GM21529 (cell line): ENCODE measurements around the gene UCHL5.

Source experiments
- ATAC-seq: cut with Tn5 transposase; IDR thresholded peaks from one replicate; pipeline ENCODE4 v1.9.1; 2021; ENCODE audit not compliant: unreplicated experiment

UCHL5 gene, protein sequence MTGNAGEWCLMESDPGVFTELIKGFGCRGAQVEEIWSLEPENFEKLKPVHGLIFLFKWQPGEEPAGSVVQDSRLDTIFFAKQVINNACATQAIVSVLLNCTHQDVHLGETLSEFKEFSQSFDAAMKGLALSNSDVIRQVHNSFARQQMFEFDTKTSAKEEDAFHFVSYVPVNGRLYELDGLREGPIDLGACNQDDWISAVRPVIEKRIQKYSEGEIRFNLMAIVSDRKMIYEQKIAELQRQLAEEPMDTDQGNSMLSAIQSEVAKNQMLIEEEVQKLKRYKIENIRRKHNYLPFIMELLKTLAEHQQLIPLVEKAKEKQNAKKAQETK

DNA sequence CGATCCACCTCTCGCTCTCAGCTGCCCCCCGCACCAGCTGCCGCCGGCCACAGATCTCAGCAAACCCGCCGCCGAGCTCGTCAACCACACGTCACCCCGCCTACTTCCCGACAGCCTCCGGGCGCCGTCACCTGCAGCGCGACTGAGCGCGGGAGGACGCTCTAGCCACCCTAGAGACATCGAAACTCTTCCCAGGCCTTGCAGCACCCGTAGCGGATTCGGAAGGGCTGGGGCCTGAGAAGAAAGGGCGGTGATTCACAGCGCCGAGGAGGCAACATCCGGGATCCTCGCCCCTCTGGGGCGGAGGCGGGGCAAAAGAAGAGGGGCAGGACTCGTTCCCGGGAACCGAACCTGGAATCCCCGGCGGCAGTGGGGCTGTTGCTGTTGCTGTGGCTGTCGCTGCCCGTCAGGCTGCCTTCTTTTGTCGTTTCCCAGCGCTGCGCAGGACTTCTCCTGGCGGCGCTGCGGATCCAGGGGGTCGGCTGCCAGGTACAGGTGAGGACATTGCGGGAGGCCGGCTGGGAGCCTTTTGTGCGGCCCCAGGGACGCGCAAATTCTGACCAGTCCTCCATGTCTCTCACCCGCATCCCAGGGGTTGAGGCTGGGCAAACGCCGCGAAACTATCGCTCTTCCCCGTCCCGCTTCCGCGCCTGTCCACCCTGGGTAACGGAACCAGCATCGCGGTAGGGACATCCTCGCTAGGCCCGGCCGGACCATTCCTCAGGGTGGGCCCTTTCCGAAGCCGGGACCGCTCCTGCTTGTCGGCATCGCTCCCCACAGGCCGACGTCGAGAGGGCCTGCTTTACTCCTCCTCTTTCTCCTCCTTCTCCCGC is at the start of gene UCHL5, which contains the start of gene RO60:
Gene UCHL5 (minus strand): TSS at position 79 of the 833 bp plus-strand sequence. CDS start 100 bp downstream, outside the sequence.
Gene RO60 (plus strand): TSS at position 331 of the 833 bp plus-strand sequence. CDS start 9,443 bp downstream, outside the sequence.
- peak; percentile 90 for ATAC-seq

DNA sequence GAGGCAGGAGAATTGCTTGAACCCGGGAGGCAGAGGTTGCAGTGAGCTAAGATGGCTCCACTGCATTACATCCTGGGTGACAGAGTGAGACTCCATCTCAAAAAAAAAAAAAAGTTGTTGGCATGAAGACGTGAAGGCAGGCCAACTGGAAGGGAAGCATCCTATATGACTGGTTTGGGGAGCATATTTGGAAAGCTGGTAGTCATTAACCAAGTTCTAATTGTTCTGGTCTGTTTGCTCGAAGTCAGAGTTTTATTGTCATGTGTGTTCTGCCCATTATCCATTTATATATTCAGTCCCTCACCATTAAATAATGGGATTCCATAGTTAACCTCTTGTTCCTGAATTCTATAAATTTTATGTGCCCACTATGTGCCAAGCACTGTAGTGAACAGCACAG is 49.3 kb upstream of the UCHL5 start:
- ATAC-seq: no peak

DNA sequence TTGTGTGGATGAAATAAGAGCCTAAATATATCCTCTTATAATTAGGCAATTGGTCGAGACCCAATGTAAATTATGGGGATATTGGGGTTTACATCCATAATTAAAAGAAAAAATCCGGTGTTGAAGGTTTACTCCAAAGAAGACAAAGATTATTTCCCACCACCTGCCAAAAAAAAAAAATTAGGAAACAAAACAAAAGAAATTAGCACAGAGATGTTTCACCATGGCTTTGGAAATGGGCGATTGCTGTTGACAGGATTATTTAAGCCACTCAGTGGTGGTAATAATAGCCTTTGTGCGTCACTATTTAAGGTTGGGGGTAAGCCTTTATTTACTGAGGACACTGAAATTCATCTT is 46.6 kb upstream of the UCHL5 start:
- no peak for ATAC-seq

DNA sequence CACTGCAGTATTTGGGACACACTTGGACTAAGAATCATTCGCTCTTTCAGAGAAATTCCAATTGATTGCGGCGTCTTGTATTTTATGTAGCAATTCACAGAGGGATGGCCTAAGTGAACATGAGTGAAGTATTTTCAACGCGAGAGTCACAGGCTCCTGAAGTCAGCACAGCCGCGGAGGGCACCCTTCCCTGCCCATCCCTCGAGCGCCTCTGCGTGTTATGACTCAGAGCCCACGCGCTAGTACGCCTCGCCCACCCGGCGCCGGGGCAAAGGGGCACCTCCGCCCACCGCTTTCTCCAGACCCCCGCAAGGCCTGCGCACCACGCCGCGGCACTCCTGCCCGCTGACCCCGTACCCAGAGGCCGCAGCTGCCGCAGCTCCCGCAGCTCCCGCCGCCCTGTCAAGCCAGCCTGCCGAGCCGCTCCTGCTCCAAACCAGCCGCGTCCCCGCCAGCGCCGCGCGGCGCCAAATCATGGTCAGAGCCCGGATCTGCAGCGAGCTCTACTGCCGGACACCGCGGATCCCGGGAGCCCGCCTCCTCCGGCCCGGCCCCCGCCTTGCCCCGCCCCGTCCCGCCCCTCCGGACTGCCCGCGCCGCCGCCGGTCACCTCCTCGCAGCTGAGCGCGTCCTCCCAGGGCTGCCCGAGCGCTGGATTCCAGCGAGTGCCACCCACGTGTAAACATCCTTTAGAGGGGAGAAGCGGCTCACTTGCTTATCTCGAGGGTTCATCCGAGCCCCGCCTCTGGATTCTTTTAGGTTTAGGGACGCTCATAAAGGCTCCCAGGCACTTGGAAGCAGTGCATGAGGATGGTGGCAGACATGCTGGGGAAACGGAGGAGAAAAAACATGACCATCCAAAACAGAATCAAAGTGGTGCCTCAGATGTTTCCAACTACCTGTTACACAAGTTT is 46.0 kb upstream of the UCHL5 start, which contains the start of gene GLRX2:
Gene GLRX2 (minus strand): TSS at position 508 of the 914 bp plus-strand sequence. CDS start 32 bp downstream, at position 476.
- ATAC-seq: peak; percentile 89

DNA sequence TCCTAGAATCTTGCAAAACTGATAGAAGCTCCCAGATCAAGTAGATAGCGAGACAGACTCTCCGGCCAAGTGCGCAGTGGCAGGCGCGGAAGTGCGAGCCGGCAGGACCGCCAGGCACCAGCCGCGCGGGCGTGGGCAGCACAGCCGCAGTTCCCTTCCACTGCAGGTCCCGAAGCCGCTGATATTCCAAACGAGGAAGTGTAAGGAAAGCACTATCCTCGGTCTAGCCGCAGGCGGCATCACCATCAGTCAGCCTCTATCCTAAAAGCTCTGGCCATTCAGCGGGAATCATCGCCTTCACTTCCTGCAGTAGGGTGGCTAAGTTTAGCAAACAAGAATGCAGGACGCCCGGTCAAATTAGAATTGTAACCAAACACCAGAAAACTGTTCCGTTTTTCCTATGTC is 45.3 kb upstream of the UCHL5 start:
- peak; percentile 39 for ATAC-seq

DNA sequence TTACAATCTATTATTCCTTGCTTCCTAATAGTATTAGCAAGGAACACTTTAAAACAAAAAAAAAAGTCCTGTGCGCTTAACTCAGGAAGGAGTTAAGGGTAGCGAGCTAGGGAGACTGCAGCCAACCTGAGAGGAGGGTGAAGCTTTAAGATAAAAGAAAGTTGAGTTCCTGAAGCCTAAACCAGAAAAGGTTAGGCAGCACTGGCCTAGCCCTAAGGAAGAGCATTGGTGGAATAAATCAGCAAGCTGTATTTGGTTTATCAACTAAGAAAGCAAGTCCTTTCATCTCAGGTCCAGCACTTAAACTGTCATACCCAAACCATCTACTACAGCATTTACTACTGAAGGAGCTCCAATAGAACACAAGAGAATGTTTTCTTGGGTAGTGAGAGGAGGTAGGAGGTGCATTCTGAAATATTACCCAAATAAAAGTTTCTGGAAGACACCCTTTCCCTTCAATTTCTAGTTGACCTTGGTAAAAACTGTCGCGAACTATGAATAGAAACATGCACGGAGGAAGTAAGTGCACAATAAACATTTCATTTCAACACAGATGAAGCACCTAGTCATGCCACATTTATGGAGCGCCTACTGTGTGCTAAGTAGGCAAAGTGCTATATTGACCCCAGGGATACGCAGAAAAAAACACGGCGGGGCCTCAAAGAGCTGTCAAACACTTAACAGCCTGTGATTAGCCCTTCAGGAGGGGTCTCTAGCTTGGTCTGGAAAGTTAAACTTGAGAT is 44.8 kb upstream of the UCHL5 start:
- ATAC-seq: no peak

DNA sequence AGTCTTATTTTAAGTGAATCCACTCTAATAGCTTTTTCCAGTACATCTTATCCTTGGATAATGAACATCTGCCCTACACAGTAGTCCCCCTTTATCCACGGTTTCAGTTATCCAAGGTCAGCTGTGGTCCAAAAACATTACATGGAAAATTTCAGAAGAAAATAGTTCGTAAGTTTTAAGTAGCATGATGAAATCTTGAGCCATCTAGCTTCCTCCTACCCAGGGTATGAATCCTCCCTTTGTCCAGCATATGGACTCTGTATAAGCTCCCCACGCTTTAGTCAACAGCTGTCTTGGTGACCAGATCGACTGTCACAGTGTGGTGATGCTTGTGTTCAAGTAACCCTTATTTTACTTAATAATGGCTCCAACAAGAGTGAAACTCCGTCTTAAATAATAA is 43.5 kb upstream of the UCHL5 start:
- ATAC-seq: no peak

DNA sequence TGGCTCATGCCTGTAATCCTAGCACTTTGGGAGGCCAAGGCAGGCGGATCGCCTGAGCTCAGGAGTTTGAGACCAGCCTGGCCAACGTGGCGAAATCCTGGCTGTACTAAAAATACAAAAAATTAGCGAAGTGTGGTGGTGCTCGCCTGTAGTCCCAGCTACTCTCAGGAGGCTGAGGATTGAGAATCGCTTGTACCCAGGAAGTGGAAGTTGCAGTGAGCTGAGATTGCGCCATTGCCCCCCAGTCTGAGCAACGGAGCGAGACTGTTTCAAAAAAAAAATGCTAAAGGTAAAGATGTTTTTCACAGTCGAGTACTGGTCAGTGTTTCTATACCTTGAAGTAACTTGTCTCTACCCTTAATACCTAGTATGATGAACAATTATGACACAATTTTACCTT is 35.0 kb upstream of the UCHL5 start:
- ATAC-seq: no peak

DNA sequence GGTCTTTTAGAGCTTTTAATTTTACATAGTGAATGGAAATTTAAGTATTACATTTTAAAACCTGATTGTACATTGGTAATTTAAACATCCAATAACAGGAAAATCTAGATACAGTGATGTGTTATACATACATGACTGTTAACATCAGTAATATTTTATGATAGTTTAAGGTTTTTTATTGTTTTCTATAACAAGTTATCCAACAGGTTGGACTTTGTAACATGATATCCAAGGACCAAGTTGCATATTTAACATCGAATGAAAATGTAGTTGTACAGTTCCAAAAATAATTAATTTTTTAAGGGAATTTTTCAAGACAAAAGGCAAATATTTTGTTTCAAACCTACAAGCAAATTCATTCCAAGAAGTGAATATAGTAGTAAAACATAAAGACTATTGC is 31.7 kb upstream of the UCHL5 start:
- ATAC-seq: no peak

DNA sequence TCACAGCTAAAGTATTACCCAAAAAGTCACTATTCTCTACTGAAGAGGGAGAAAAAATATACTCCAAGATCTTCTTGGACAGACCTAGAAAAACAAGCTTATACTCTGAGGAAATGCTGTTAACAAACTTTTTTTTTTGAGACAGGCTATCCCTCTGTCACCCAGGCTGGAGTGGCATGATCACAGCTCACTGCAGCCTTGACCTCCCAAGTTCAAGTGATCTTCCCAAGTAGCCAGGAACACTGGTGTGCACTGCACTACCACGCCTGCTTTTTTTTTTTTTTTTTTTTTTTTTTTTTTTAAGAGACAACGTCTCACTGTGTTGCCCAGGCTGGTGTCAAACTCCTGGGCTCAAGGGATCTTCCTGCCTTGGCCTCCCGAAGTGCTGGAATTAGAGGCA is 28.7 kb upstream of the UCHL5 start:
- ATAC-seq: no peak

DNA sequence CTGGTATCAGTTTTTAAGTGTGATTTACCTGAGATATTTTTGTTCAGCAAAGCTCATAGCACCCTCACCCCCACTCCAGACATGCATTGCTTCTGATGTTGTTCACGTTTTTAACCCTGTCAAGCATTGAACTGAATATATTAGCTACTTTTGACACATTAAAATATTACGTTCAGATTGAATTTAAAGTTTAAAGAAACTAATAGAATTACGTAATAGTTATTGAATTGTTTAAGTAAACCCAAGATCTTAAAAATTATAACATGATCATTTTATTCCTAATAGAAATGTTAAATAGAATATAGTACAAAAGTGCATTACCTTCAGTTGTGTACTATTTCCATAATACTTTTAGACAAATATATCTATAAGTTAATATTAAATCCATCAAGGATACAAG is 27.2 kb upstream of the UCHL5 start:
- ATAC-seq: no peak

DNA sequence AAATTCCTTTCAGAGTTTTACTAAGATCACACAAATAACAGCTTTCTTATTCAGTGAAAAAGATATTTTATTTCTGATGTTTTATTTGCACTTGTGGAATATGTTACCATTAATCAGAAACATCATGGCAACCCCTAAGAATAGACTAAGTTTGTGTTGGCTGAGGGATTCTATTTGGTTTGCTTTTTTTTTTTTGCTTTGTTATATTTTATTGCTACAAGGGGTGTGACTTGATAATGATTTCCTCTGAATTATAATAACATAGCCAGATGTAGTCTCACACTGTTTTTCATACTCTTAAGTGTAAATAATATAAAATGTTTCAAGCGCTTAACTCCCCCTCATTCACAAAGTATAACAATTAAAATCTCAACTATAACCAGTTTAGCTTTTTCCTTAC is 26.1 kb upstream of the UCHL5 start:
- no peak for ATAC-seq

DNA sequence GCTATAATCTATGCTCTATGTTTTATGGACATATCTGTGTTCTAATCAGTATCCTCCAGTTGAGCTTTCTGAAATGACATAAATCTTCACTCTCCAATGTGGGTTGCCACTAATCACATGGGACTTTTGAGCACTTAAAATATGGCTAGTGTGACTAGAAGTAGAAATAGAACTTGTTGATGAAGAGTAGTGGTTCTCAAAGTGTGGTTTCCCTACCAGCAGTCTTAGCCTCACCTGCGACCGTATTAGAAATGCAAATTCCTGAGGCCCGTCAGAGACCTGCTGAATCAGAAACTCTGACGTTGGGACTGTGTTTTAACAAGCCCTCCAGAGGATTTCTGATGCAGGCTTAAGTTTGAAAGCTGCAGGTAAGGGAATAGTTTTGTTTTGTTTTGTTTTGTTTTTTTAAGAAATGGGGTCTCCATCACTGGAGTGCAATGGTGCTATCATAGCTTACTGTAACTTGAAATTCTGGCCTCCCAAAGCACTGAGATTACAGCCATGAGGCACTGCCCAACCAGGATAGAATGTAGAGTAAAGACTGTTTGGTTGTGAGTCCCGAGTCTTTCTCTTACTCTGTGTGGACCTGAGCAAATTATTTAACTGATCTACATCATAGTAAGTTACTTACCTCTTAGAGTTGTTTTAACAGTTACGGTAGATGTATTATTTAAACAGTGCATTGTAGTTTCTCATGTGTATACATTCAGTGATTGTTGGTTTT is 24.4 kb upstream of the UCHL5 start:
- peak; percentile 97 for ATAC-seq

DNA sequence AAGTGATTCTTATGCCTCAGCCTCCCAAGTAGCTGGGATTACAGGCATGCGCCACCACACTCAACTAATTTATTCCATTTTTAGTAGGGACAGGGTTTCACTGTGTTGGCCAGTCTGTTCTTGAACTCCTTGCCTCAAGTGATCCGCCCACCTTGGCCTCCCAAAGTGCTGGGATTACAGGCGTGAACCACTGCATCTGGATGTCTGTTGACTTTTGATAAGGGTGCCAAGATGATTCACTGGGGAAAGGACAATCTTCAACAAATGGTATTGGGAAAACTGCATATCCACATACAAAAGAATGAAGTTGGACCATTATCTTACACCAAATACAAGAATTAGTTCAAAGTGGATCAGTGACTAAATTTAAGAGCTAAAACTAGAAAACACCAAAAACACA is 20.0 kb upstream of the UCHL5 start:
- no peak for ATAC-seq

DNA sequence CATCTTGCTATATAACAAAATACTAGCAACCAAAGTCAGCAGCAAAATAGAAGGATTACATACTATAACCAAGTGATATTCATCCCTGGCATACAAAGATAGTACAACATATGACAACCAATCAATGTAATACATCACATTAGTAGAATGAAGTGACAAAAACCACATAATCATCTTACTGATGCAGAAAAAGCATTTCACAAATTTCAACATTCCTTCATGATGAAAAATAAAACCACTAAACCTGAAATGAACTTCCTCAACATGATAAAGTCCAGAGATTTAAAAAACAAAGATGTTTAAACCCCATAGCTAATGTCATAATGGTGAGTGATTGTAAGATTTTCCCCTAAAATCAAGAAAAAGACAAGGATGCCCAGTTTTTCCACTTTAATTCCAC is 18.8 kb upstream of the UCHL5 start:
- no peak for ATAC-seq

DNA sequence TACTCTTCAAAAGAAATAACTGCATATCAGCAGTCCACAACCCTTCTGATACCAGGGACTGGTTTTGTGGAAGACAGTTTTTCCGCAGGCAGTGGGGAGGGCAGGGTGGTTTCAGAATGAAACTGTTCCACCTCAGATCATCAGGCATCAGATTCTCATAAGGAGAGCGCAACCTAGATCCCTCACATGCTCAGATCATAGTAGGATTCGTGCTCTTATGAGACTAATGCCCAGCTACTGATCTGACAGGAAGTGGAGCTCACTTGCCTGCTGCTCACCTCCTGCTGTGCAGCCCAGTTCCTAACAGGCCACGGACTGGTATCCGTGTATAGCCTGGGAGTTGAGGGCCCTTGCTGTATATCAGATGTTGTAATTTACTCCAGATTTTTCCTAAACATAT is 11.8 kb upstream of the UCHL5 start:
- peak; percentile 63 for ATAC-seq

DNA sequence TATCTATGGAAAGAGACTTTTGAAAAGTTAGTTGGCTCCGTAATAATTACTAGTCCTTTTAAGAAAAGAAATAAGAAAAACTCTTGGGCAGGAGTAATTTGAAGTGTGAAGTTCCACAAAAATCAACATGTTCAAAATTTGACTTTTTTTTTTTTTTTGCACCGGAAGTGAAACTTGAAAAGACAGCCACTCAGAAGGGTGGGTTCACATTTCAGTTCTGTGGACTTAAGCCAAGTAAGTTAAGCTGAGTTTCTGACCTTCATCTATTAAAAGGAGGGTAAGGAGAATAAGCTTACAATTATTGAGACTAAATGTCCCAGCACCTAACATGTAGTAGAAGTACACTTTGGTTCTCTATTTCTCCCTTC is 11.2 kb upstream of the UCHL5 start:
- peak; percentile 31 for ATAC-seq

DNA sequence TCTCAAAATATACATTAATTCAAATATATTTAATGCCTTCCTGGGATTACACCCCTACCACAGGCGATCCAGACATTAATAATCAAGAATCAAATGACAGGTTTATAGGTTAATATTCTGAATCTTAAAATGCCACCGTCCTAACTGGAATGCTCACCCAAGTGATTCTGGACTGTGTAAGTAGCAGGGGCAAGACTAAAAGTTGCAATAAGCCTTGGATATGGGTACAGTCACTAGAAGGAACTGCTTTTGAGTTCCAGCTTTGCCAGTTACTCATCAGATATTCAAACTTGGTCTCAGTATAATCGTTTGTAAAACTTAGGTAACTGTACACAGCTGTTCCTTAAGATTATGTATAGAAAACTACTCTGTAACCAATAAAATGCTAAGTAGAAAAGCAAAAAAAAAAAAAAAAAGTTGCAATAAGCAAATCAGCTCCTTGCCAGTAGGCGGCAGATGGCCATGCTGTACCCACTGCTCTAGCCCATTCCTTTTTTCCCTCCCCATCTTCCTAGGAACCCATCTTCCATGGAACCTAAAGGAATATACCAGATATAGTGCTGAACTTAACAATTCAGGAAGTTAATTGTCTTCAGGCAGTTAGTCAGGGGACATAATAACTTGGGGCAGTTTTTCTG is 10.7 kb upstream of the UCHL5 start:
- no peak for ATAC-seq

DNA sequence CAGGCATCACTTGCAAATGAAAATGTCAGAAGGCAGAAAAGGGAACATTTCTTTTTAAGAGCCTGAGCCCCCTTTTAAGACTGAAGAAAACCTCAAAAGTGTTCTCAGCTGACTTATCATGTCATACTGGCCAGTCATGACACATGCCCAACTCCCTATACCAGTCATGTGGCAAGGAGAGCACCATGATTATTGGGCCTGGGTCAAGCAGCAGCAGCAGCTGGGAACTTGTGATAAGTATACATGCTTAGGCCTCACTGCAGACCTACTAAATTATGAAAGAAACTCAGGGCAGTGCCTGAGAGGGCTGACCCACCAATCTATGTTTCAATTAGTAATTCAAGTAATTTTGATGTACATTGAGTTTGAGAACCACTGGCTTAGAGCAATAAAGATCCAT is 8.9 kb upstream of the UCHL5 start:
- ATAC-seq: no peak
